ENCODE data around the gene EFCAB13. TPM values are rescaled to one million over a fixed set of nuclear protein-coding genes. Genes with fewer than 3 reads are reported as not detected.

Gene EFCAB13
- total and polyA plus RNA-seq, 4 experiments from 2014 or later: 0.68 to 22.3 (median 11.1) TPM

- intact Hi-C loops (cut with micrococcal nuclease): no loop called here
- no peaks in the 10 kb centered on the region for H3K27me3 Mint-ChIP-seq
- POLR2A ChIA-PET (ENCODE audit: partially characterized antibody): no interaction called here
- H3K27ac Mint-ChIP-seq: no peak overlapping the region
- no peaks in the 10 kb centered on the region for H3K27me3 ChIP-seq (ENCODE audit: insufficient read depth, low read length)
- no peaks in the 10 kb centered on the region for H3K9me3 ChIP-seq (ENCODE audit: control insufficient read depth in 1 of 2, low read length in 2 of 2)
- CTCF ChIA-PET (ENCODE audit: partially characterized antibody): no interaction called here
- no peak for DNase-seq
- H3K4me3 ChIP-seq (ENCODE audit: low read length in 2 of 2): no peak overlapping the region
- H3K36me3 Mint-ChIP-seq: peaks cover 8 to 20% of the 10 kb centered on the region in 2 donors
- no peaks in the 10 kb centered on the region for H3K36me3 ChIP-seq (ENCODE audit: insufficient read depth, low read length)
- H3K4me1 Mint-ChIP-seq: no peaks in the 10 kb centered on the region
- H3K4me3 Mint-ChIP-seq: no peak overlapping the region
- H3K4me1 ChIP-seq (ENCODE audit: insufficient read depth, low read length): no peaks in the 10 kb centered on the region
- H3K9me3 Mint-ChIP-seq: peaks cover 0 to 2% (median 0%) of the 10 kb centered on the region in 8 donors
- no peak overlapping the region for H3K27ac ChIP-seq (ENCODE audit: low read depth, low read length)
These were observed 11.6 kb downstream of the EFCAB13 start for GRCh38 chr17:47335101-47335936.

- no peak for DNase-seq
- ChIA-PET CTCF (ENCODE audit: partially characterized antibody) (interaction anchor here (0.5 kb wide), 1 partner anchor 375 kb away, joined by 3 read pairs; no protein-coding TSS in a partner anchor), POLR2A (ENCODE audit: partially characterized antibody) (no interaction called here)
- Histone ChIP-seq H3K9me3 (ENCODE audit: control insufficient read depth in 1 of 2, low read length in 2 of 2) (no peaks in the 10 kb centered on the region), H3K36me3 (ENCODE audit: insufficient read depth, low read length) (no peaks in the 10 kb centered on the region), H3K4me1 (ENCODE audit: insufficient read depth, low read length) (no peaks in the 10 kb centered on the region), H3K27me3 (ENCODE audit: insufficient read depth, low read length) (no peaks in the 10 kb centered on the region), H3K4me3 (ENCODE audit: low read length in 2 of 2) (no peak overlapping the region), H3K27ac (ENCODE audit: low read depth, low read length) (no peak overlapping the region)
- Mint-ChIP-seq H3K27ac (no peak overlapping the region), H3K4me3 (no peak overlapping the region), H3K9me3 (no peaks in the 10 kb centered on the region), H3K27me3 (no peaks in the 10 kb centered on the region), H3K4me1 (no peaks in the 10 kb centered on the region), H3K36me3 (peaks cover 6 to 17% of the 10 kb centered on the region in 2 donors)
- intact Hi-C loops (cut with micrococcal nuclease): no loop called here
These were observed 14.3 kb downstream of the EFCAB13 start for GRCh38 chr17:47338026-47338425.

GRCh38 chr17:47352848-47353247, 29.1 kb downstream of the EFCAB13 start:
- H3K4me3 Mint-ChIP-seq: no peak overlapping the region
- peaks cover 0 to 2% of the 10 kb centered on the region in 2 donors for H3K27me3 Mint-ChIP-seq
- no peak overlapping the region for H3K27ac Mint-ChIP-seq
- H3K4me1 ChIP-seq (ENCODE audit: insufficient read depth, low read length): no peaks in the 10 kb centered on the region
- no peaks in the 10 kb centered on the region for H3K9me3 ChIP-seq (ENCODE audit: control insufficient read depth in 1 of 2, low read length in 2 of 2)
- no peaks in the 10 kb centered on the region for H3K36me3 ChIP-seq (ENCODE audit: insufficient read depth, low read length)
- H3K27me3 ChIP-seq (ENCODE audit: insufficient read depth, low read length): no peaks in the 10 kb centered on the region
- POLR2A ChIA-PET (ENCODE audit: partially characterized antibody): no interaction called here
- intact Hi-C loops (cut with micrococcal nuclease): no loop called here
- CTCF ChIA-PET (ENCODE audit: partially characterized antibody): no interaction called here
- peaks cover 2 to 5% of the 10 kb centered on the region in 2 donors for H3K36me3 Mint-ChIP-seq
- DNase-seq: no peak
- H3K4me1 Mint-ChIP-seq: no peaks in the 10 kb centered on the region
- no peak overlapping the region for H3K4me3 ChIP-seq (ENCODE audit: low read length in 2 of 2)
- H3K27ac ChIP-seq (ENCODE audit: low read depth, low read length): no peak overlapping the region
- H3K9me3 Mint-ChIP-seq: no peaks in the 10 kb centered on the region

- Histone ChIP-seq H3K36me3 (ENCODE audit: insufficient read depth, low read length) (no peaks in the 10 kb centered on the region), H3K9me3 (ENCODE audit: control insufficient read depth in 1 of 2, low read length in 2 of 2) (no peaks in the 10 kb centered on the region), H3K4me3 (ENCODE audit: low read length in 2 of 2) (no peak overlapping the region), H3K27ac (ENCODE audit: low read depth, low read length) (no peak overlapping the region), H3K27me3 (ENCODE audit: insufficient read depth, low read length) (no peaks in the 10 kb centered on the region), H3K4me1 (ENCODE audit: insufficient read depth, low read length) (no peaks in the 10 kb centered on the region)
- Mint-ChIP-seq H3K9me3 (no peaks in the 10 kb centered on the region), H3K36me3 (peaks cover 2 to 5% of the 10 kb centered on the region in 2 donors), H3K4me1 (no peaks in the 10 kb centered on the region), H3K27ac (no peak overlapping the region), H3K4me3 (no peak overlapping the region), H3K27me3 (no peaks in the 10 kb centered on the region)
- CTCF ChIA-PET (ENCODE audit: partially characterized antibody): no interaction called here
- intact Hi-C loops (cut with micrococcal nuclease): no loop called here
- POLR2A ChIA-PET (ENCODE audit: partially characterized antibody): no interaction called here
- no peak for DNase-seq
These were observed 34.9 kb downstream of the EFCAB13 start for GRCh38 chr17:47358652-47359051.

- no peaks in the 10 kb centered on the region for H3K4me1 Mint-ChIP-seq
- no peak overlapping the region for H3K4me3 Mint-ChIP-seq
- no peaks in the 10 kb centered on the region for H3K36me3 Mint-ChIP-seq
- H3K36me3 ChIP-seq (ENCODE audit: insufficient read depth, low read length): no peaks in the 10 kb centered on the region
- no peak overlapping the region for H3K27ac ChIP-seq (ENCODE audit: low read depth, low read length)
- H3K9me3 Mint-ChIP-seq: no peaks in the 10 kb centered on the region
- CTCF ChIA-PET (ENCODE audit: partially characterized antibody): interaction anchor here (0.6 to 3.8 kb wide), 2 partner anchors 91 to 252 kb away, joined by 3 to 31 read pairs; no protein-coding TSS in a partner anchor
- no peak overlapping the region for H3K27ac Mint-ChIP-seq
- intact Hi-C loops (cut with micrococcal nuclease): no loop called here
- peaks cover 0 to 1% of the 10 kb centered on the region in 2 donors for H3K27me3 Mint-ChIP-seq
- H3K4me3 ChIP-seq (ENCODE audit: low read length in 2 of 2): no peak overlapping the region
- no peak for DNase-seq
- no peaks in the 10 kb centered on the region for H3K4me1 ChIP-seq (ENCODE audit: insufficient read depth, low read length)
- POLR2A ChIA-PET (ENCODE audit: partially characterized antibody): no interaction called here
- no peaks in the 10 kb centered on the region for H3K9me3 ChIP-seq (ENCODE audit: control insufficient read depth in 1 of 2, low read length in 2 of 2)
- H3K27me3 ChIP-seq (ENCODE audit: insufficient read depth, low read length): no peaks in the 10 kb centered on the region
These were observed 39.4 kb downstream of the EFCAB13 start for GRCh38 chr17:47363171-47363570.

- Mint-ChIP-seq H3K9me3 (peaks cover 0 to 10% (median 6%) of the 10 kb centered on the region in 8 donors), H3K4me3 (no peak overlapping the region), H3K4me1 (no peaks in the 10 kb centered on the region), H3K36me3 (peaks cover 4% of the 10 kb centered on the region in 2 donors), H3K27ac (no peak overlapping the region), H3K27me3 (peaks cover 0 to 1% of the 10 kb centered on the region in 2 donors)
- POLR2A ChIA-PET (ENCODE audit: partially characterized antibody): no interaction called here
- CTCF ChIA-PET (ENCODE audit: partially characterized antibody): interaction anchor here (3.3 kb wide), 1 partner anchor 248 kb away, joined by 13 read pairs; no protein-coding TSS in a partner anchor
- intact Hi-C loops (cut with micrococcal nuclease): no loop called here
- no peak overlapping the region for H3K4me3 ChIP-seq (ENCODE audit: low read length in 2 of 2)
- no peaks in the 10 kb centered on the region for H3K27me3 ChIP-seq (ENCODE audit: insufficient read depth, low read length)
- no peak for DNase-seq
- H3K27ac ChIP-seq (ENCODE audit: low read depth, low read length): no peak overlapping the region
- H3K4me1 ChIP-seq (ENCODE audit: insufficient read depth, low read length): no peaks in the 10 kb centered on the region
- no peaks in the 10 kb centered on the region for H3K9me3 ChIP-seq (ENCODE audit: control insufficient read depth in 1 of 2, low read length in 2 of 2)
- H3K36me3 ChIP-seq (ENCODE audit: insufficient read depth, low read length): no peaks in the 10 kb centered on the region
These were observed 43.5 kb downstream of the EFCAB13 start for GRCh38 chr17:47367257-47367656.

- no peaks in the 10 kb centered on the region for H3K36me3 ChIP-seq (ENCODE audit: insufficient read depth, low read length)
- H3K27me3 ChIP-seq (ENCODE audit: insufficient read depth, low read length): no peaks in the 10 kb centered on the region
- intact Hi-C loops (cut with micrococcal nuclease): no loop called here
- no peak for DNase-seq
- Mint-ChIP-seq H3K4me3 (no peak overlapping the region), H3K36me3 (peaks cover 10 to 12% of the 10 kb centered on the region in 2 donors), H3K27me3 (peaks cover 4% of the 10 kb centered on the region in 2 donors), H3K4me1 (no peaks in the 10 kb centered on the region), H3K27ac (no peak overlapping the region), H3K9me3 (peaks cover 4 to 20% (median 16%) of the 10 kb centered on the region in 8 donors)
- H3K9me3 ChIP-seq (ENCODE audit: control insufficient read depth in 1 of 2, low read length in 2 of 2): no peaks in the 10 kb centered on the region
- CTCF ChIA-PET (ENCODE audit: partially characterized antibody): no interaction called here
- H3K4me3 ChIP-seq (ENCODE audit: low read length in 2 of 2): no peak overlapping the region
- POLR2A ChIA-PET (ENCODE audit: partially characterized antibody): no interaction called here
- H3K4me1 ChIP-seq (ENCODE audit: insufficient read depth, low read length): no peaks in the 10 kb centered on the region
- H3K27ac ChIP-seq (ENCODE audit: low read depth, low read length): no peak overlapping the region
These were observed 44.5 kb downstream of the EFCAB13 start for GRCh38 chr17:47368262-47368661.
